SH-SY5Y (cell line): ENCODE results near the gene ARFGAP3.

Experiments used
- GATA2 ChIP-seq: IDR thresholded peaks from 2 replicates; pipeline ENCODE4 v1.6.1; 2011; ENCODE audit warnings: mild to moderate bottlenecking, low read depth, low read length
- GATA3 ChIP-seq: IDR thresholded peaks from 2 replicates; pipeline ENCODE4 v1.6.1; 2011; ENCODE audit warnings: low read depth, mild to moderate bottlenecking, low read length, moderate library complexity

DNA sequence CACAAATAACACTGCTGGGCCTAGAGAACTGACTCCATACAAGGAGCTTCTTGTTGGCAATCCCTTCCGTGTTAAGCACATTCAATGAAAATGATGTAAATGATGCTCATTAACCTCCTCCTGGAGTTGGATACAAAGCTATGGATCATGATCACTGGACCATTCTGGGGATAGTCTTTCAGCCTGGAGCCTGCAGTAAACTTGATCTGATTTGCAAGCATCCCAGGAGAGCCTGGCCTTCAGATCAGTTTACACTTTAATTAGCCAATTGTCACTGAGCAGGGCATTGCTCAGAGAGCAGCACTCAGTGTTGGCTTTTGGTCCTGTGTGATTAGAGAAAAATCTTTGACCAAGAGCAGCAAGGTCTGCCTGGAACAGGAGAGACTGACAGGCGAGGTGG is 45.6 kb downstream of the ARFGAP3 start:
- TF ChIP-seq GATA3 (no peak), GATA2 (no peak)
